DMS79 treated with DMSO at 0.1 percent for 48 hours (cell line): ENCODE results near the gene SP6.

Experiments
- DNase-seq: peaks from one replicate; lab custom pipeline; 2025; lab: John Stamatoyannopoulos, UW

SP6 gene

GRCh38 chr17:47836601-47837000 lies 14.4 kb downstream of the SP6 start:
- DNase-seq: no peak

GRCh38 chr17:47834756-47835155 lies 16.2 kb downstream of the SP6 start:
- no peak for DNase-seq

GRCh38 chr17:47831934-47832327 lies 19.0 kb downstream of the SP6 start:
- no peak for DNase-seq

GRCh38 chr17:47831003-47831933 lies 19.7 kb downstream of the SP6 start, which contains the start of the genes LRRC46 and MRPL10:
Gene LRRC46, plus strand, starts transcription at chr17:47831670. Its CDS starts 320 bp downstream, at chr17:47831990.
Gene MRPL10, minus strand, starts transcription at chr17:47831541. Its CDS starts 30 bp downstream, at chr17:47831511.
- peak; percentile 93 for DNase-seq

- DNase-seq: no peak
Measured at GRCh38 chr17:47830396-47831002, 20.5 kb downstream of the SP6 start.

DNA sequence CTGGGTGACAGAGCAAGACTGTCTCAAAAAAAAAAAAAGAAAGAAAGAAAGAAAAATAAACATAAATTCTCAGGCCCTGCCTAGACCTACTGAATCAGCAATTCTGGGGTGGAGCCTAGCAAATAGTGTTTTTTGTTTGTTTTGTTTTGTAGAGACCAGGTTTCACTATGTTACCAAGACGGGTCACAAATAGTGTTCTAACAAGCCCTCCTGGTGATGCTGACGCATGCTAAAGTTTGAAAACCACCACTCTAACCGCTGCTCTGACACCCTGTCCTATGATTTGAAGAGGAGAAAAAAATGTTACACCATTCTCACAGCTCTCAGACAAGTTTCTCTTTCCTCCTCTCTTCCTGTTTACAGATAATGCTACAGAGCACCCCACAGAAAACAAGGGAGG lies 21.1 kb downstream of the SP6 start:
- DNase-seq: no peak

- DNase-seq: no peak
Measured at GRCh38 chr17:47823519-47823918, 27.4 kb downstream of the SP6 start.

DNA sequence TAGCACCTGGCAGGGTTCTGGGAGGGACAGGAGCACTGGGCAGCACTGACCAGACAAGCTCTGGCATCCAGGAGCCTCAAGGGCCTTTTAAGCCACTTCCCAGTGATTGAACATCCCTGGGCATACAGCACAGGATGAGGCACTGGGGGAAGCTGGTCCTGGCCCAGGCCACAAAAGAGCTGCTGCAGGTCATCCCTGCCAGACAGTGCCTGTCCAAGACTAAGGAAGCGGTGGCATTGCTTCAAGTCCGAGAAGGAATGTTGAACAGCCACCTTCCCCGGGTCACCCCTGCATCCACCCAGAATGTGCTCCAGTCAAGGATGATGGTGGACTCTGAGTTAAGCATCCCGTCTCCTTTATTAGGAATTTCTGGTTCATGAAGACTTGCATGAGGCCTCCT lies 28.2 kb downstream of the SP6 start:
- no peak for DNase-seq

GRCh38 chr17:47821424-47822391 lies 29.3 kb downstream of the SP6 start, which contains the start of gene OSBPL7:
Gene OSBPL7, minus strand, starts transcription at chr17:47821794. Its CDS starts 1,516 bp downstream, at chr17:47820278.
- DNase-seq: peak; percentile 87

DNA sequence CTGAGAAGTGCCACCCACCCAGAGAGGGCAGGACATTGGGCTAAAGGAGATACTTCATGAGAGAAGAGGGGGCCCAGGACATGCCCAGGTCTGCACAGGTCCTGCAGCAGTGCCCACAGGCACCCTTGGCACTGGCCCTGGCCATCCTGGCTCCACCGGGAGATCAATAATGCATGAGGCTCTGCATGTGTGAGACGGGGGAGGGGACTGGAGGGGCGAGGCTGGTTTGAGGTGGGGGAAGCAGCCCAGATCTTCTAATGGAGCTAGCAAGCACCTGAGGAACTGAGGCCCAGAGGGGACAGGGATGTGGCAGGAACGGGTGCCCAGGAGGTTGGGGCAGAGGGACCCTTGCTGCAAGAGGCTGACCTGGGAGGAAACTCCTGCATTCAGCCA lies 29.9 kb downstream of the SP6 start:
- DNase-seq: no peak

DNA sequence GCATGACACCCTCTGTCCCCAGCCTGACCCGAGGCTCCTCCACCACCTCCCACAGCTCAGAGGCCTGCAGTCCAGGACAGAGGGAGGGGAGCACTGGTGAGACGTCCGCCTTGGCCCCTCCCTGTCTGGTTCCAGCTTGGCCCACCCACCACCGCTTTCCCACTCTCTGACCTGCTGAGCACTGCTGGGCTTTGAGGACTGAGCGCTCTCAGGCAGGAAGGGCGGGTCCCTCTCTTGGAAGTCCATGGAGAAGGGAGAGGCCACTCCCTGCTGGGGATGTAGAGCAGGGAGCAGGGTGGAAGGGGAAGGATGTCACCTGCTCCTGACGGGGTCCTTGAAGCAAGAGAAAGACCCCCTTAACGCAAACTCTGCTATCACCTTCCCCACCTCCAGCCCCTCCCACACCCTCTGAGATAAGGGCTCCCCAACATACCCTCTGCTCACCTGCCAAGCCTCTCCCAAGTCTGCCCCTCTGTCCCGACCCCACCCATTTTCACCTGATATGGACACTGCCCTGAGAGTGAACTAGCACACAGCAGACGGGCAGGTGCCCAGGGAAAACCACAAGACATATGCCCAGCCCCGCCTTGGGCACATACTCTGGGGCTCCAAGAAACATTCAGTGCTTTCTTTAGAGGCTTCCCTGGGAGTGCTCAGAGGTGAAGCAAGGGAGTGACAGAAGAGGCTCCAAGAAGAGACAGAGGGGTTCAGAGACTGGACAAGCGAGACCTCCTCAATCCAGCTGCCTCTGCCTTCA lies 30.8 kb downstream of the SP6 start:
- DNase-seq: no peak

DNA sequence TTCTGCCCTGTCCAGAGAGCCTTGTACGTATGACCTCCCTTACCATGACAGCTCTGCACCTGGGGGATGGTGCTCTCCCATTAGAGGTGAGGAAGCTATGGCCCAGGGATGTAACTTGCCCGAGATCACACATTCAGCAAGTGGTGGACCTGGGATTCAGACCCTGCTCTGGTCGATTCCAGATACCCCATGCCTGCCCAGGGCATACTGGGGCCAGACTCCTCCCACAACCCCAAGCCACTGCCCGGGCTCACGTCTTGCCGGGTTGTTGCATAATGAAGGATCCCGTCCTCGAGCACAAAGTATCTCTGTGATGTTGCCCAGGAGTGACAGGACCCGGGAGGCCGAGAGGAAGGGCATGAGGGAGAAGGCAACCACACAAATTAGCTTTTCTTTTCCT lies 31.5 kb downstream of the SP6 start:
- no peak for DNase-seq

GRCh38 chr17:47818002-47818695 lies 32.8 kb downstream of the SP6 start:
- DNase-seq: no peak

DNA sequence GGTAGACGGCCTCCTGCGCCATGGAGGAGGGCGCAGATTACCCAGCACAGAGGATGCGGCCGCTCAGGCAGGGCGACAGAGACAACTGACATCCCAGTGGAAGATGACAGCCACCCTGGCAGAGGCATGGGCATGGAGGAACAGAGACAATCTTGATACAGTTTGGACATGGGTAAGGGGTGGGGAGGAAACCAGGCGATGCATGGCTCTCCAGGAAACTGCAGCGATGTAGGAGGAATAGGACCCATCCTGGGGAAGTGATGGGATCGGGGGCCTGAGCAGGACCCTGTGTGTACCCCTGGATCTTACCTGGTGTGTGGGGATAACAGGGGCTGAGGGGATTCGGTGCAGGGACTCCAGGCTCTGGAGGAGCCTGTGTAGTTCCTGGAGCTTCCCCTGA lies 34.0 kb downstream of the SP6 start:
- DNase-seq: no peak

- no peak for DNase-seq
Measured at GRCh38 chr17:47816111-47816735, 34.7 kb downstream of the SP6 start.

DNA sequence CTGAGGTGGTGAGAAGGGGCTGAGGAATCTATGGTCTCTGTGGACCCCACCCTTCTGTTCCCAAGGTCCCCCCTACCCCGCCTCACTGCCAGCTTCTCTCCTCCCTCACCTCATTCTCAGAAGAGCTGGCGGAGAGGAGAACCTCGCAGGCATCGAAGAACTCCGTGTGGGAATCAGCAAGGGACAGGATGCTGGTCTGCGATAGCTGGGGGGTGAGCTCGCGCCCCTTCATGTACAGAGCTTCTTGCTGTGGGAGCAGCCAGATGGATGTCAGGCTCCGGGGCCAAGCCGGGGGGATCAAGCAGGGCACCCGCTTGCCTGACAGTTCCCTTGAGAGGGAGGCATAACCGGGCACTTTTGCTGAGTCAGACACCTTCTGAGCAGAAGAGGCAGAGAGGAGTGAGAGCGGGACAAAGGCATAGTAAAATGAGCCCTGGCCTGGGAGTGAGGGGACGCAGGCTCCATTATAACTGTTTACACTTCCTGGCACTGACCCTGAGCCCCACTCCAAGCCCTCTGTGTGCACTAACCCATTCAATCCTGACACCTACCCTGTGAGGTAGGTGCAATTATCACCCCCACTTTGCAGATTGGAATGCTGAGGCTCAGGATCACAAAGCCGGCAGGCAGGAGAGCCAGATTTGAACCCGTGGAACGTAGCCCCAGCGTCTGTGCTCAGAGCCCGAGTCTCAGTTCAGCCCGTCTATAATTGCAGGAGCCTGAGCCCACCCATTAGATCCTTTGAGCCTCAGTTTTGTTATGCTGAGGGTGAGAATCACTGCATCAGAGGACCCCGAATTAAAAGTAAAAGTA lies 35.7 kb downstream of the SP6 start:
- no peak for DNase-seq

DNA sequence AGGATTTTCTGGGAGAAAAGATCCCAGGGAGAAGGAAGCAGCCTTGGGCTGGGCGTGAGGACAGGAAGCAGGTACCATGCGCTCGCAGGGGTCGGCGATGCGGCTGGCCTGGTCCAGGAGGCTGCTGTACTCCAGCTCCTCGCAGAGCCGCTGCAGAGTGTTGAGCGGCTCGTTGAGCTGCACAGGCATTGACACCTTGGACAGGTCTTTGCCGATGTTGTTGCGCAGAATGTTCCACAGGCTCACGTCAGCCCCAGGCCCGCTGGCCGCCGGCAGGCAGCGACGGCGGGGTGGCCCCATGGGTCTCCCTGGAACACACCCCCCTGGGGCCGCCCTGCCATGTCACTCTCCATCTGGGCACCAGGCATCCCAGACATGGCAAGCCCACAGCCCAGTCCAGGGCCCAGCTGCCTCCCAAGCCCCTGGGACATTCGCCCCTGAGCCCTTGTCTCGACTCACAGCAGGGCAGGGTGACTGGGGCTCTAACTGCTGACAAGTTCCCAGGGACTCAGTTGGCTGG lies 37.4 kb downstream of the SP6 start:
- no peak for DNase-seq

- DNase-seq: no peak
Measured at GRCh38 chr17:47813077-47813476, 37.9 kb downstream of the SP6 start.
